SK-N-SH (cell line): ENCODE results near the gene LCMT2.

ENCODE experiments used
- CHD2 ChIP-seq: fragments of 150-350 bp; IDR thresholded peaks from 2 replicates; pipeline ENCODE4 v1.6.1; 2018; ENCODE audit warnings: low read length; ENCODE audit not compliant: partially characterized antibody
- CTCF ChIP-seq: fragments of 200-600 bp; sonication (generic); IDR thresholded peaks from 2 replicates; pipeline ENCODE4 v1.6.1; 2017; ENCODE audit warnings: antibody characterized with exemption, mild to moderate bottlenecking, moderate library complexity
- FOXM1 ChIP-seq: IDR thresholded peaks from 2 replicates; pipeline ENCODE4 v1.4.0; 2012; ENCODE audit warnings: low read depth, mild to moderate bottlenecking
- MXI1 ChIP-seq: IDR thresholded peaks from 2 replicates; pipeline ENCODE4 v1.6.1; 2012; ENCODE audit warnings: mild to moderate bottlenecking, low read depth, low read length, improper control_type of control experiment
- RAD21 ChIP-seq: IDR thresholded peaks from 2 replicates; pipeline ENCODE4 v1.6.1; 2012; ENCODE audit warnings: mild to moderate bottlenecking, low read length
- RFX5 ChIP-seq: IDR thresholded peaks from 2 replicates; pipeline ENCODE4 v1.6.1; 2012; ENCODE audit warnings: mild to moderate bottlenecking, improper control_type of control experiment, low read length
- SMC3 ChIP-seq: IDR thresholded peaks from 2 replicates; pipeline ENCODE4 v1.6.1; 2012; ENCODE audit warnings: low read depth, low read length, improper control_type of control experiment
- TEAD4 ChIP-seq: IDR thresholded peaks from 2 replicates; pipeline ENCODE4 v1.4.0; 2012; ENCODE audit warnings: mild to moderate bottlenecking, borderline replicate concordance; ENCODE audit not compliant: insufficient read depth
- ZBTB33 ChIP-seq: IDR thresholded peaks from 2 replicates; pipeline ENCODE4 v1.4.0; 2012; ENCODE audit warnings: low read depth, borderline replicate concordance

- TF ChIP-seq CTCF (no peak), TEAD4 (no peak), CHD2 (no peak), SMC3 (no peak), ZBTB33 (no peak), RFX5 (no peak), RAD21 (no peak), MXI1 (no peak), FOXM1 (no peak)
These were observed 48.3 kb downstream of the LCMT2 start for GRCh38 chr15:43281926-43282602.
